H1 (cell line): Measurements from ENCODE around the gene RPL28. TPM values are rescaled to one million over a fixed set of nuclear protein-coding genes. Genes with fewer than 3 reads are reported as not detected.

Experiments
- CTCF ChIA-PET: fragments of 300-600 bp; sonication (Branson Sonifier 250); formaldehyde crosslinking; loops from one replicate; lab custom pipeline; 2021; ENCODE audit not compliant: partially characterized antibody; lab: Charles Lee
- POLR2A ChIA-PET: fragments of 300-600 bp; sonication (Branson Sonifier 250); formaldehyde crosslinking; loops from one replicate; lab custom pipeline; 2021; ENCODE audit warnings: inconsistent platforms; ENCODE audit not compliant: partially characterized antibody; lab: Charles Lee
- DNase-seq, 2 experiments: peaks; one replicate each; pipeline versions ENCODE4 v3.0.0 to v3.0.0-alpha.2; 2010 to 2022; ENCODE audit warnings: low spot score in 2 of 2, low read depth in 1 of 2, mixed read lengths in 1 of 2
- FAIRE-seq: peaks from 2 replicates; lab custom pipeline; 2011; peaks lifted over from hg19 to GRCh38; lab: Jason Lieb, UNC
- H2AFZ ChIP-seq: 2 replicates; pipeline ENCODE4 v1.8.1; 2012; ENCODE audit warnings: low read length, inconsistent platforms
- H2AK5ac ChIP-seq: 2 replicates; pipeline ENCODE4 v1.6.1; 2013; ENCODE audit warnings: low read depth, low read length
- H2BK120ac ChIP-seq: replicated peaks from 2 replicates; pipeline ENCODE3; 2013; ENCODE audit warnings: low read depth, low read length, inconsistent platforms
- H2BK12ac ChIP-seq: 2 replicates; pipeline ENCODE4 v1.6.1; 2013; ENCODE audit warnings: low read depth, low read length
- H2BK15ac ChIP-seq: 2 replicates; pipeline ENCODE4 v1.6.1; 2013; ENCODE audit warnings: low read length
- H2BK20ac ChIP-seq: 2 replicates; pipeline ENCODE4 v1.6.1; 2013; ENCODE audit warnings: low read length
- H2BK5ac ChIP-seq: 2 replicates; pipeline ENCODE4 v1.6.1; 2013; ENCODE audit warnings: low read depth, low read length
- H3K14ac ChIP-seq: 2 replicates; pipeline ENCODE4 v1.6.1; 2013; ENCODE audit warnings: inconsistent platforms; ENCODE audit not compliant: insufficient read length
- H3K18ac ChIP-seq: 2 replicates; pipeline ENCODE4 v1.6.1; 2013; ENCODE audit warnings: low read length; ENCODE audit errors: extremely low read depth
- H3K23ac ChIP-seq: 2 replicates; pipeline ENCODE4 v1.6.1; 2013; ENCODE audit warnings: inconsistent platforms; ENCODE audit not compliant: insufficient read length
- H3K23me2 ChIP-seq: 2 replicates; pipeline ENCODE4 v1.6.1; 2013; ENCODE audit warnings: low read depth, low read length
- H3K27ac ChIP-seq: 2 replicates; pipeline ENCODE4 v1.6.1; 2011; ENCODE audit warnings: low read depth, low read length, inconsistent platforms
- H3K27me3 ChIP-seq, 4 experiments: replicated peaks in 1 of 4; 1 replicate in 1 of 4; 2 replicates in 3 of 4; pipeline versions ENCODE4 v1.6.1 to v1.8.1; 2011 to 2013; ENCODE audit warnings: low read length in 3 of 4, mild to moderate bottlenecking in 3 of 4, inconsistent platforms in 2 of 4, mixed read lengths in 2 of 4, moderate library complexity in 1 of 4; ENCODE audit not compliant: control insufficient read depth in 3 of 4, insufficient read depth in 3 of 4; ENCODE audit errors: extremely low read depth in 1 of 4
- H3K36me3 ChIP-seq, 4 experiments: 2 replicates each; pipeline versions ENCODE4 v1.6.1 to v1.8.1; 2011 to 2013; ENCODE audit warnings: mild to moderate bottlenecking in 4 of 4, low read length in 3 of 4, moderate library complexity in 2 of 4, control low read depth in 1 of 4, inconsistent platforms in 1 of 4; ENCODE audit not compliant: insufficient read depth in 4 of 4, control insufficient read depth in 2 of 4
- H3K4ac ChIP-seq: replicated peaks from 2 replicates; pipeline ENCODE3; 2013; ENCODE audit warnings: low read length, low read depth, mixed read lengths, inconsistent platforms; ENCODE audit not compliant: insufficient read length
- H3K4me1 ChIP-seq, 4 experiments: replicated peaks in 1 of 4; 1 replicate in 1 of 4; 2 replicates in 3 of 4; pipeline versions ENCODE4 v1.6.1 to v1.8.1; 2011 to 2013; ENCODE audit warnings: low read length in 3 of 4, inconsistent platforms in 2 of 4, mixed read lengths in 1 of 4; ENCODE audit not compliant: insufficient read depth in 4 of 4, control insufficient read depth in 3 of 4
- H3K4me2 ChIP-seq, 2 experiments: 2 replicates each; pipeline versions ENCODE4 v1.6.1 to v1.8.1; 2011 to 2013; ENCODE audit warnings: low read depth in 2 of 2, low read length in 2 of 2, control low read depth in 1 of 2, inconsistent platforms in 1 of 2, mild to moderate bottlenecking in 1 of 2; ENCODE audit not compliant: insufficient read depth in 1 of 2
- H3K4me3 ChIP-seq, 4 experiments: fragments of 200-600, 300-600 bp in 1 of 4; sonication (generic), shearing (Covaris generic), sonication (Bioruptor Twin) in 1 of 4; 2 replicates each; pipeline versions ENCODE4 v1.5.1 to v1.8.1; 2011 to 2016; ENCODE audit warnings: low read length in 4 of 4, low read depth in 3 of 4, control low read depth in 2 of 4, inconsistent platforms in 2 of 4, mild to moderate bottlenecking in 2 of 4, mixed read lengths in 1 of 4, moderate library complexity in 1 of 4; ENCODE audit not compliant: insufficient read depth in 2 of 4; ENCODE audit errors: extremely low read depth in 1 of 4
- H3K56ac ChIP-seq: replicated peaks from 2 replicates; pipeline ENCODE3; 2013; ENCODE audit warnings: low read depth, mild to moderate bottlenecking, mixed read lengths, low read length, inconsistent platforms; ENCODE audit not compliant: insufficient read length
- H3K79me1 ChIP-seq: 2 replicates; pipeline ENCODE4 v1.6.1; 2013; ENCODE audit warnings: low read depth, low read length, control low read depth
- H3K79me2 ChIP-seq, 2 experiments: 2 replicates each; pipeline versions ENCODE4 v1.6.1 to v1.8.1; 2012 to 2013; ENCODE audit warnings: low read length in 2 of 2, mild to moderate bottlenecking in 2 of 2, inconsistent platforms in 1 of 2; ENCODE audit not compliant: insufficient read depth in 2 of 2, control insufficient read depth in 1 of 2
- H3K9ac ChIP-seq, 4 experiments: replicated peaks in 1 of 4; 1 replicate in 1 of 4; 2 replicates in 3 of 4; pipeline versions ENCODE4 v1.6.1 to v1.8.1; 2011 to 2013; ENCODE audit warnings: low read depth in 3 of 4, low read length in 3 of 4, control low read depth in 2 of 4, mild to moderate bottlenecking in 2 of 4, moderate library complexity in 2 of 4, inconsistent platforms in 1 of 4; ENCODE audit errors: extremely low read depth in 1 of 4
- H3K9me3 ChIP-seq, 2 experiments: 2 replicates each; pipeline versions ENCODE4 v1.6.1 to v1.8.1; 2012 to 2013; ENCODE audit warnings: mild to moderate bottlenecking in 2 of 2, moderate library complexity in 2 of 2, control low read depth in 1 of 2, inconsistent platforms in 1 of 2, low read depth in 1 of 2, low read length in 1 of 2, mixed read lengths in 1 of 2; ENCODE audit not compliant: insufficient read depth in 2 of 2
- H4K20me1 ChIP-seq, 2 experiments: replicated peaks in 1 of 2; 2 replicates each; pipeline versions ENCODE3 to v1.8.1; 2011 to 2013; ENCODE audit warnings: inconsistent platforms in 2 of 2, low read length in 2 of 2, mild to moderate bottlenecking in 1 of 2; ENCODE audit not compliant: insufficient read depth in 2 of 2, control insufficient read depth in 1 of 2
- H4K5ac ChIP-seq: 2 replicates; pipeline ENCODE4 v1.6.1; 2013; ENCODE audit warnings: low read length, low read depth, mixed read lengths, inconsistent platforms; ENCODE audit not compliant: insufficient read length
- H4K8ac ChIP-seq: 2 replicates; pipeline ENCODE4 v1.8.0; 2013; ENCODE audit warnings: mild to moderate bottlenecking, moderate library complexity, low read length, inconsistent platforms; ENCODE audit not compliant: insufficient read depth; ENCODE audit errors: extremely low read depth
- H4K91ac ChIP-seq: replicated peaks from 2 replicates; pipeline ENCODE3; 2013; ENCODE audit warnings: low read length, mixed read lengths, inconsistent platforms; ENCODE audit not compliant: insufficient read length
- CHD1 ChIP-seq: IDR thresholded peaks from 2 replicates; pipeline ENCODE4 v1.6.1; 2012; ENCODE audit warnings: low read depth, low read length, improper control_type of control experiment
- HDAC6 ChIP-seq: IDR thresholded peaks from one replicate; pipeline ENCODE4 v1.7.1; 2012; ENCODE audit warnings: low read depth, mild to moderate bottlenecking, inconsistent platforms, low read length, moderate library complexity
- JUN ChIP-seq: IDR thresholded peaks from 2 replicates; pipeline ENCODE4 v1.6.1; 2011; ENCODE audit warnings: low read depth, mild to moderate bottlenecking, improper control_type of control experiment, low read length
- KDM4A ChIP-seq: IDR thresholded peaks from one replicate; pipeline ENCODE4 v1.7.1; 2012; ENCODE audit warnings: low read depth, mild to moderate bottlenecking, moderate library complexity, low read length, inconsistent platforms; ENCODE audit not compliant: severe bottlenecking
- KDM5A ChIP-seq: fragments of 200-600 bp; IDR thresholded peaks from 2 replicates; pipeline ENCODE4 v1.7.1; 2012; ENCODE audit warnings: mild to moderate bottlenecking, low read length, inconsistent platforms, mixed read lengths
- NANOG ChIP-seq: IDR thresholded peaks from 2 replicates; pipeline ENCODE4 v1.6.1; 2011; ENCODE audit warnings: low read length, low read depth, mild to moderate bottlenecking, inconsistent platforms; ENCODE audit not compliant: insufficient read depth, poor library complexity, severe bottlenecking
- POLR2A ChIP-seq, 2 experiments: IDR thresholded peaks; 1 replicate in 1 of 2; 2 replicates in 1 of 2; pipeline ENCODE4 v1.6.1; 2011; ENCODE audit warnings: low read depth in 2 of 2, low read length in 2 of 2, mild to moderate bottlenecking in 2 of 2; ENCODE audit errors: control extremely low read depth in 1 of 2
- RBBP5 ChIP-seq: IDR thresholded peaks from 2 replicates; pipeline ENCODE4 v1.7.1; 2012; ENCODE audit warnings: low read depth, mild to moderate bottlenecking, inconsistent platforms, low read length, moderate library complexity, borderline replicate concordance
- SIN3A ChIP-seq, 2 experiments: IDR thresholded peaks in 1 of 2; conservative IDR thresholded peaks in 1 of 2; 2 replicates each; pipeline ENCODE4 v1.6.1; 2011 to 2012; ENCODE audit warnings: low read length in 2 of 2, improper control_type of control experiment in 1 of 2, low read depth in 1 of 2, mild to moderate bottlenecking in 1 of 2
- SP2 ChIP-seq: IDR thresholded peaks from 2 replicates; pipeline ENCODE4 v1.6.1; 2012; ENCODE audit warnings: mild to moderate bottlenecking, low read length, inconsistent platforms
- TBP ChIP-seq: IDR thresholded peaks from 2 replicates; pipeline ENCODE4 v1.6.1; 2011; ENCODE audit warnings: low read depth, low read length, improper control_type of control experiment
- WGBS, 2 experiments: shearing (Covaris generic) in 1 of 2; methylation state at CpG; one replicate each; pipeline versions ENCODE4 v1.1.6 to v1.1.7; 2013 to 2015; ENCODE audit warnings: low lambda C conversion rate in 2 of 2, mixed read lengths in 2 of 2, inconsistent platforms in 1 of 2, low coverage in 1 of 2, missing lambda C conversion rate in 1 of 2; ENCODE audit not compliant: insufficient replicate concordance in 2 of 2, insufficient coverage in 1 of 2, insufficient read length in 1 of 2; ENCODE audit errors: extremely low coverage in 1 of 2, missing lambda C conversion rate in 1 of 2; 5-methylcytosine and 5-hydroxymethylcytosine counted together
- polyA plus RNA-seq, 7 experiments: library from polyadenylated mRNA; depleted of rRNA in 3 of 7; stranded (reverse) in 5 of 7; unstranded in 2 of 7; fragments of >200 nt in 5 of 7; fragments of 200-250 nt in 2 of 7; gene quantifications; 1 replicate in 5 of 7; 2 replicates in 1 of 7; 4 replicates in 1 of 7; pipeline versions ENCODE4 v1.2.1 to v1.2.3, GENCODE V29; 2011 to 2013; ENCODE audit warnings: missing spikeins in 2 of 7, mixed read lengths in 2 of 7
- total RNA-seq: library from RNA; stranded (reverse); fragmentation: NEBNext Ultra II Directional; extraction: Animal tissue kit (Norgen Biotek cat#: 25700); gene quantifications from 2 replicates; pipeline ENCODE4 v1.2.1, GENCODE V29; 2021

The RPL28 gene
- total and polyA plus RNA-seq, 2 of the 8 experiments (the other 6 are each of a cell fraction or from before 2014, with no cell fraction given) = 2,123 to 8,402 TPM

DNA sequence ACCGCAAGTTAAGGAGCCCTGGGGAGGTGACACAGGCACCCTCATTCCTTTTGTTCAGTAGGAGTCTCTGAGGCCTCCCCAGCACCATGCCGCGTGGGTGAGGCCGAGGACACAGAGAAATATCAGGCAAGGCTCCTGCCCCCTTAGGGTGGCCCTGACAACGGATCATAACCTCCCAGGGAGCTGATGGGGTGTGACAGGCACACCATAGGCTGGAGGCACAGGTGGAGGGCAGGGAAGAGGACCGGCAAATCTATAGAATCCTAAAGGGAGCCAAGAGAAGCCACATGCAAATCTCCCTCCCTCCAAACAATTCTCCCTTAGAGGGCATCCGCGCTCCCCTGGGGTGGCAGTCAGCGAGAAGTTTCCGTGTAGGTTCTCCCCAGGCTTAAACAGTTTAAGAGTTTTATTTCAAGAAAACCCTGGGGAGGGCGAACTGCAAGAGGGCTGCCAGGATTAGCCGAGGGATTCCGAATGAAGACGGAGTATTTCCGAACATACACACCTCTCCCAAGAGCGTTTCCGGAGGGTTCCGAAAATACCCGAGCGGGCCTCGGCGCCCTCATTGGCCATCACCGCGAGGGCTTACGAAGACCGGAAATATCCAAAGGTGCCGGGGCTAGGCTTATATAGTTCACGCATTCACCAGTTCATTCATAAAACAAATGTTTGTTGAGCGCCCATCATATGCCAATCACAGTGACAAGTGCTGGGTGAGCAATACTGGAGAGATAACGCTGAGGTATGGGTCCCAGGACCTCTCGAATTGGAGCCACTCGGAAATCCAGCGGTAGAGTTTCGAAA is 610 bp upstream of the RPL28 start:
- ChIA-PET POLR2A (interaction anchor here (0.6 to 26.7 kb wide), 27 partner anchors 8 to 269 kb away, joined by 3 to 874 read pairs (median 7); partner anchors contain the start of genes COX6B2, HSPBP1, IL11 and KMT5C), CTCF (interaction anchor here (0.9 to 3.2 kb wide), 12 partner anchors 13 to 244 kb away, joined by 3 to 37 read pairs (median 6); partner anchors contain the start of gene UBE2S)
- H3K9ac ChIP-seq = peak overlapping the region in 3 of 4 experiments; percentile 80 to 93 (median 85); a peak in 6 of 7 replicates
- no peaks in the 10 kb centered on the region for H3K9me3 ChIP-seq
- H3K36me3 ChIP-seq = peaks cover 23 to 35% (median 26%) of the 10 kb centered on the region in 4 experiments
- peaks cover 0 to 43% (median 34%) of the 10 kb centered on the region in 4 experiments; a peak in 6 of 7 replicates for H3K4me1 ChIP-seq
- peaks cover 33% of the 10 kb centered on the region for H3K79me1 ChIP-seq
- no peak overlapping the region for H2BK120ac ChIP-seq
- H3K23ac ChIP-seq = no peak overlapping the region
- peaks cover 31% of the 10 kb centered on the region for H3K23me2 ChIP-seq
- H3K4me3 ChIP-seq = peak overlapping the region; percentile 89 to 97 (median 94)
- H4K20me1 ChIP-seq = peaks cover 25 to 44% of the 10 kb centered on the region in 2 experiments
- peak overlapping the region; percentile 84 for H2BK12ac ChIP-seq
- peak overlapping the region; percentile 88 for H2AK5ac ChIP-seq
- peak overlapping the region; percentile 99 for H3K18ac ChIP-seq
- peak overlapping the region; percentile 71 for H4K91ac ChIP-seq
- DNase-seq = peak; percentile 71 to 98
- H2AFZ ChIP-seq = peak overlapping the region; percentile 98
- H3K4ac ChIP-seq = no peak overlapping the region
- WGBS, 2 experiments = 3% methylated on average over 32 of the region's 34 CpGs; no CpG with 5 or more reads in 1 of the 2 experiments
- 0 out of 2 replicates have a peak overlapping the region, but pooled peaks have one; percentile 61 for H2BK20ac ChIP-seq
- H3K27ac ChIP-seq = peak overlapping the region; percentile 86; the same call in 1 of the 2 replicates
- peak overlapping the region; percentile 87 to 95 for H3K4me2 ChIP-seq
- peaks cover 0 to 6% (median 3%) of the 10 kb centered on the region in 4 experiments; a peak in 3 of 7 replicates for H3K27me3 ChIP-seq
- FAIRE-seq = peak; percentile 57
- H4K5ac ChIP-seq = peak overlapping the region; percentile 91
- H3K79me2 ChIP-seq = peaks cover 17 to 27% of the 10 kb centered on the region in 2 experiments; a peak in 3 of 4 replicates
- H4K8ac ChIP-seq = no peak overlapping the region
- peak overlapping the region; percentile 83 for H3K56ac ChIP-seq
- H2BK15ac ChIP-seq = peak overlapping the region; percentile 96; the same call in 1 of the 2 replicates
- no peak overlapping the region for H3K14ac ChIP-seq
- peak overlapping the region; percentile 90 for H2BK5ac ChIP-seq
- TF ChIP-seq KDM5A (no peak), SP2 (no peak), JUN (no peak), TBP (no peak), NANOG (no peak), RBBP5 (0 out of 2 replicates have a peak, but pooled peaks have one; percentile 15), SIN3A (conservative IDR thresholded peaks at IDR 0.05 in 1 of 2, IDR thresholded peaks at IDR 0.05 in 1 of 2; ENCODE audit: low read depth in 1 of 2, low read length in 2 of 2) (0 out of 4 replicates have a peak, but pooled peaks of 1 of the 2 experiments have one; percentile 17), KDM4A (peak; percentile 7), POLR2A (IDR thresholded peaks at IDR 0.05; ENCODE audit: control extremely low read depth in 1 of 2, low read depth in 2 of 2, low read length in 2 of 2) (no peak; a peak in 1 of 3 replicates), CHD1 (no peak), HDAC6 (no peak)
